HCT116 (cell line): ENCODE data around the gene PDE4D. TPM values are rescaled to one million over a fixed set of nuclear protein-coding genes. Genes with fewer than 3 reads are reported as not detected.

ENCODE experiments used
- ATAC-seq: fragments of 200-7000 bp; cut with Tn5 transposase; 2 replicates; pipeline ENCODE4 v1.9.1; 2020; ENCODE audit warnings: mild to moderate bottlenecking, moderate library complexity
- BruUV-seq: library from RNA; stranded (reverse); fragments of 400-500 nt; replicated peaks from 2 replicates; lab custom pipeline; 2021; lab: Mats Ljungman, UMichigan
- CTCF ChIA-PET: fragments of 300-600 bp; sonication (Branson Sonifier 250); formaldehyde crosslinking; loops from one replicate; lab custom pipeline; 2021; ENCODE audit warnings: antibody characterized with exemption; lab: Charles Lee
- POLR2A ChIA-PET: fragments of 300-600, 350-600 bp; sonication (Branson Sonifier 250); formaldehyde crosslinking; loops from one replicate; lab custom pipeline; 2021; ENCODE audit warnings: antibody characterized with exemption; lab: Charles Lee
- RAD21 ChIA-PET, 2 experiments: fragments of 300-600 bp; sonication (Branson Sonifier 250); formaldehyde crosslinking; loops; one replicate each; lab custom pipeline; 2023; ENCODE audit warnings: low total read pairs in 2 of 2; ENCODE audit not compliant: uncharacterized antibody in 2 of 2, unreplicated experiment in 2 of 2, low non-redundant PET in 1 of 2; lab: Charles Lee
- DNase-seq: peaks from one replicate; pipeline ENCODE4 v3.0.0-alpha.2; 2010; ENCODE audit warnings: low read depth, low spot score
- H2AFZ ChIP-seq: fragments of 200-600 bp; shearing (Covaris generic), sonication (generic); 2 replicates; pipeline ENCODE4 v1.6.1; 2017; ENCODE audit warnings: low read depth, mixed run types, mixed read lengths, antibody characterized with exemption, low read length; ENCODE audit not compliant: poor library complexity, severe bottlenecking
- H3K27ac ChIP-seq: 2 replicates; pipeline ENCODE4 v1.5.1; 2012; ENCODE audit warnings: low read depth, low read length
- H3K27me3 ChIP-seq: fragments of 200-600 bp; sonication (generic); 2 replicates; pipeline ENCODE4 v1.6.1; 2016; ENCODE audit warnings: mixed run types, low read length, mixed read lengths; ENCODE audit not compliant: insufficient read depth
- H3K36me3 ChIP-seq, 2 experiments: fragments of 200-500 bp in 1 of 2; fragments of 200-600 bp in 1 of 2; sonication (Bioruptor generic) in 1 of 2; sonication (generic) in 1 of 2; 2 replicates each; pipeline versions ENCODE4 v1.5.1 to v1.6.1; 2014 to 2016; ENCODE audit warnings: low read length in 2 of 2, inconsistent platforms in 1 of 2, mixed read lengths in 1 of 2, mixed run types in 1 of 2; ENCODE audit not compliant: insufficient read depth in 2 of 2, control insufficient read depth in 1 of 2
- H3K4me1 ChIP-seq, 2 experiments: fragments of 200-600 bp in 1 of 2; sonication (generic) in 1 of 2; 2 replicates each; pipeline versions ENCODE4 v1.5.1 to v1.6.1; 2012 to 2017; ENCODE audit warnings: low read length in 2 of 2, inconsistent platforms in 1 of 2, mild to moderate bottlenecking in 1 of 2, mixed read lengths in 1 of 2, mixed run types in 1 of 2, moderate library complexity in 1 of 2; ENCODE audit not compliant: insufficient read depth in 2 of 2, control insufficient read depth in 1 of 2
- H3K4me2 ChIP-seq: fragments of 200-600 bp; sonication (generic); 2 replicates; pipeline ENCODE4 v1.6.1; 2017; ENCODE audit warnings: mixed run types, low read length, mixed read lengths
- H3K4me3 ChIP-seq, 2 experiments: fragments of 200-600 bp in 1 of 2; sonication (generic) in 1 of 2; replicated peaks in 1 of 2; 2 replicates each; pipeline ENCODE4 v1.5.1; 2011 to 2016; ENCODE audit warnings: low read length in 2 of 2, control low read depth in 1 of 2, low read depth in 1 of 2, mild to moderate bottlenecking in 1 of 2, mixed read lengths in 1 of 2, mixed run types in 1 of 2
- H3K79me2 ChIP-seq: fragments of 200-600 bp; sonication (generic); 2 replicates; pipeline ENCODE4 v1.6.1; 2017; ENCODE audit warnings: mild to moderate bottlenecking, mixed run types, low read length, moderate library complexity, mixed read lengths; ENCODE audit not compliant: insufficient read depth
- H3K9ac ChIP-seq: fragments of 200-600 bp; sonication (generic); 2 replicates; pipeline ENCODE4 v1.6.1; 2016; ENCODE audit warnings: low read length, mixed read lengths
- H3K9me2 ChIP-seq: fragments of 200-600 bp; sonication (generic), shearing (Covaris generic); 2 replicates; pipeline ENCODE4 v1.6.1; 2017; ENCODE audit warnings: mixed run types, mild to moderate bottlenecking, moderate library complexity; ENCODE audit not compliant: insufficient read depth
- H3K9me3 ChIP-seq, 2 experiments: fragments of 200-500 bp in 1 of 2; fragments of 200-600 bp in 1 of 2; sonication (Bioruptor generic) in 1 of 2; sonication (generic) in 1 of 2; 2 replicates each; pipeline ENCODE4 v1.6.1; 2014 to 2017; ENCODE audit warnings: low read length in 2 of 2, mixed read lengths in 2 of 2, inconsistent platforms in 1 of 2, low read depth in 1 of 2, mild to moderate bottlenecking in 1 of 2, mixed run types in 1 of 2, moderate library complexity in 1 of 2; ENCODE audit not compliant: control insufficient read depth in 1 of 2, insufficient read depth in 1 of 2
- H4K20me1 ChIP-seq: fragments of 200-600 bp; sonication (generic), shearing (Covaris generic); 2 replicates; pipeline ENCODE4 v1.6.1; 2017; ENCODE audit warnings: mixed run types, mild to moderate bottlenecking, moderate library complexity; ENCODE audit not compliant: insufficient read depth
- CBX3 ChIP-seq: IDR thresholded peaks from 2 replicates; pipeline ENCODE4 v1.6.1; 2012; ENCODE audit warnings: low read depth
- EGR1 ChIP-seq: IDR thresholded peaks from 2 replicates; pipeline ENCODE4 v1.6.1; 2012; ENCODE audit warnings: low read depth
- FOSL1 ChIP-seq: IDR thresholded peaks from 2 replicates; pipeline ENCODE4 v1.6.1; 2012; ENCODE audit warnings: low read depth
- JUND ChIP-seq: IDR thresholded peaks from 2 replicates; pipeline ENCODE4 v1.6.1; 2012
- MAX ChIP-seq: IDR thresholded peaks from 2 replicates; pipeline ENCODE4 v1.6.1; 2012
- POLR2AphosphoS5 ChIP-seq: IDR thresholded peaks from 2 replicates; pipeline ENCODE4 v1.6.1; 2011; ENCODE audit warnings: mild to moderate bottlenecking, low read depth, low read length, moderate library complexity
- SP1 ChIP-seq: IDR thresholded peaks from 2 replicates; pipeline ENCODE4 v1.6.1; 2012; ENCODE audit warnings: low read depth
- SRF ChIP-seq: IDR thresholded peaks from 2 replicates; pipeline ENCODE4 v1.6.1; 2012; ENCODE audit warnings: low read depth
- TCF7L2 ChIP-seq: IDR thresholded peaks from 2 replicates; pipeline ENCODE4 v1.7.0; 2011; ENCODE audit warnings: borderline replicate concordance, inconsistent platforms; ENCODE audit not compliant: insufficient read depth, insufficient read length; ENCODE audit errors: extremely low read depth
- ZBTB33 ChIP-seq: IDR thresholded peaks from 2 replicates; pipeline ENCODE4 v1.6.1; 2011; ENCODE audit warnings: mild to moderate bottlenecking, low read length, moderate library complexity; ENCODE audit not compliant: insufficient replicate concordance; ENCODE audit errors: extremely low read depth
- ZNF274 ChIP-seq: fragments of 200-500 bp; sonication (Bioruptor generic); IDR thresholded peaks from 2 replicates; pipeline ENCODE4 v1.6.1; 2014; ENCODE audit warnings: mild to moderate bottlenecking, low read depth, low read length, inconsistent platforms
- intact Hi-C: fragments of 100-400 bp; cut with micrococcal nuclease; formaldehyde crosslinking; loops from 2 replicates; pipeline ENCODE4 v1.10.0; 2022
- total RNA-seq: library from RNA; stranded (reverse); gene quantifications from one replicate; pipeline ENCODE4 v1.2.1, GENCODE V29; 2021; ENCODE audit not compliant: unreplicated experiment
- TF ChIP-seq, protein P1 (sequence below): IDR thresholded peaks from 2 replicates; pipeline ENCODE4 v1.6.1; 2012
- TF ChIP-seq, protein P2 (sequence below), 3 experiments: fragments of 200-600 bp in 1 of 3; sonication (generic) in 1 of 3; IDR thresholded peaks in 2 of 3; conservative IDR thresholded peaks in 1 of 3; 2 replicates each; pipeline ENCODE4 v1.5.1; 2012 to 2017; ENCODE audit warnings: low read depth in 2 of 3, low read length in 2 of 3, antibody characterized with exemption in 1 of 3, borderline replicate concordance in 1 of 3, control low read depth in 1 of 3, mild to moderate bottlenecking in 1 of 3, mixed read lengths in 1 of 3, mixed run types in 1 of 3, moderate library complexity in 1 of 3; ENCODE audit not compliant: insufficient read depth in 1 of 3

PDE4D gene
- total RNA-seq, 1 experiment from 2014 or later: 1.1 TPM

GRCh38 chr5:59559323-59559722, 334.2 kb downstream of the PDE4D start:
- H3K36me3 ChIP-seq: no peaks in the 10 kb centered on the region
- RAD21 ChIA-PET: no interaction called here
- intact Hi-C loops: no loop called here
- no peak overlapping the region for H3K4me2 ChIP-seq
- H3K9me2 ChIP-seq: no peaks in the 10 kb centered on the region
- POLR2A ChIA-PET: no interaction called here
- H3K79me2 ChIP-seq: no peaks in the 10 kb centered on the region
- peaks cover 8% of the 10 kb centered on the region for H3K27me3 ChIP-seq
- no peaks in the 10 kb centered on the region for H4K20me1 ChIP-seq
- ATAC-seq: no peak
- no peak overlapping the region for H2AFZ ChIP-seq
- no peak overlapping the region for H3K9ac ChIP-seq
- H3K9me3 ChIP-seq: no peaks in the 10 kb centered on the region
- H3K27ac ChIP-seq: no peak overlapping the region
- BruUV-seq: no TSS peak
- CTCF ChIA-PET: interaction anchor here (0.7 kb wide), 1 partner anchor 101 kb away, joined by 3 read pairs; no protein-coding TSS in a partner anchor
- no peaks in the 10 kb centered on the region for H3K4me1 ChIP-seq
- no peak for DNase-seq
- TF ChIP-seq, protein P1, sequence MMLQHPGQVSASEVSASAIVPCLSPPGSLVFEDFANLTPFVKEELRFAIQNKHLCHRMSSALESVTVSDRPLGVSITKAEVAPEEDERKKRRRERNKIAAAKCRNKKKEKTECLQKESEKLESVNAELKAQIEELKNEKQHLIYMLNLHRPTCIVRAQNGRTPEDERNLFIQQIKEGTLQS: no peak
- TF ChIP-seq SRF (no peak), ZBTB33 (no peak), ZNF274 (no peak), TCF7L2 (no peak), SP1 (no peak), CBX3 (no peak), MAX (no peak), JUND (no peak), POLR2AphosphoS5 (no peak), FOSL1 (no peak), EGR1 (no peak)
- TF ChIP-seq, protein P2, sequence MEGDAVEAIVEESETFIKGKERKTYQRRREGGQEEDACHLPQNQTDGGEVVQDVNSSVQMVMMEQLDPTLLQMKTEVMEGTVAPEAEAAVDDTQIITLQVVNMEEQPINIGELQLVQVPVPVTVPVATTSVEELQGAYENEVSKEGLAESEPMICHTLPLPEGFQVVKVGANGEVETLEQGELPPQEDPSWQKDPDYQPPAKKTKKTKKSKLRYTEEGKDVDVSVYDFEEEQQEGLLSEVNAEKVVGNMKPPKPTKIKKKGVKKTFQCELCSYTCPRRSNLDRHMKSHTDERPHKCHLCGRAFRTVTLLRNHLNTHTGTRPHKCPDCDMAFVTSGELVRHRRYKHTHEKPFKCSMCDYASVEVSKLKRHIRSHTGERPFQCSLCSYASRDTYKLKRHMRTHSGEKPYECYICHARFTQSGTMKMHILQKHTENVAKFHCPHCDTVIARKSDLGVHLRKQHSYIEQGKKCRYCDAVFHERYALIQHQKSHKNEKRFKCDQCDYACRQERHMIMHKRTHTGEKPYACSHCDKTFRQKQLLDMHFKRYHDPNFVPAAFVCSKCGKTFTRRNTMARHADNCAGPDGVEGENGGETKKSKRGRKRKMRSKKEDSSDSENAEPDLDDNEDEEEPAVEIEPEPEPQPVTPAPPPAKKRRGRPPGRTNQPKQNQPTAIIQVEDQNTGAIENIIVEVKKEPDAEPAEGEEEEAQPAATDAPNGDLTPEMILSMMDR (IDR thresholded peaks at IDR 0.05 in 2 of 3, conservative IDR thresholded peaks at IDR 0.05 in 1 of 3; ENCODE audit: borderline replicate concordance in 1 of 3, insufficient read depth in 1 of 3, low read depth in 2 of 3, low read length in 2 of 3): no peak
- no peak overlapping the region for H3K4me3 ChIP-seq
